GM21447 (cell line): ENCODE data around the gene ARRDC5.
"Not testable (repeated sequence)": the region's sequence is repeated elsewhere in the genome, so short reads cannot be mapped to it uniquely, and the experiment has no call there.

Source experiments
- ATAC-seq: cut with Tn5 transposase; IDR thresholded peaks from one replicate; pipeline ENCODE4 v1.9.1; 2021; ENCODE audit not compliant: unreplicated experiment

The ARRDC5 gene

GRCh38 chr19:4910594-4911281, 8.0 kb upstream of the ARRDC5 start:
- ATAC-seq, result no peak

GRCh38 chr19:4909897-4910593, 7.3 kb upstream of the ARRDC5 start:
- ATAC-seq, result peak; percentile 65

- ATAC-seq, result peak; percentile 16
Observed at GRCh38 chr19:4909156-4909896, 6.6 kb upstream of the ARRDC5 start, which contains the start of gene UHRF1. Gene UHRF1, plus strand, starts transcription at chr19:4909501. Its CDS starts 1,385 bp downstream, at chr19:4910886.

GRCh38 chr19:4908781-4909155, 6.1 kb upstream of the ARRDC5 start:
- no peak for ATAC-seq

GRCh38 chr19:4908360-4908759, 5.7 kb upstream of the ARRDC5 start:
- no peak for ATAC-seq

GRCh38 chr19:4906963-4907362, 4.3 kb upstream of the ARRDC5 start:
- ATAC-seq, result no peak

- ATAC-seq, result no peak
Observed at GRCh38 chr19:4904481-4904880, 1.8 kb upstream of the ARRDC5 start.

GRCh38 chr19:4900879-4901278, 1.8 kb downstream of the ARRDC5 start:
- ATAC-seq, result not testable (repeated sequence)

- no peak for ATAC-seq
Observed at GRCh38 chr19:4897146-4897545, 5.5 kb downstream of the ARRDC5 start.

- ATAC-seq, result no peak
Observed at GRCh38 chr19:4896372-4896771, 6.3 kb downstream of the ARRDC5 start.

- not testable (repeated sequence) for ATAC-seq
Observed at GRCh38 chr19:4892962-4893361, 9.7 kb downstream of the ARRDC5 start.

GRCh38 chr19:4891066-4891465, 11.6 kb downstream of the ARRDC5 start:
- no peak for ATAC-seq

- no peak for ATAC-seq
Observed at GRCh38 chr19:4889034-4889815, 13.5 kb downstream of the ARRDC5 start.

- not testable (repeated sequence) for ATAC-seq
Observed at GRCh38 chr19:4887803-4888202, 14.9 kb downstream of the ARRDC5 start.

GRCh38 chr19:4884993-4885392, 17.7 kb downstream of the ARRDC5 start:
- ATAC-seq, result not testable (repeated sequence)

- not testable (repeated sequence) for ATAC-seq
Observed at GRCh38 chr19:4882874-4883273, 19.8 kb downstream of the ARRDC5 start.

GRCh38 chr19:4879041-4879440, 23.7 kb downstream of the ARRDC5 start:
- no peak for ATAC-seq

GRCh38 chr19:4878491-4878968, 24.2 kb downstream of the ARRDC5 start:
- ATAC-seq, result no peak

GRCh38 chr19:4877753-4878490, 24.8 kb downstream of the ARRDC5 start:
- ATAC-seq, result no peak

GRCh38 chr19:4873930-4874329, 28.8 kb downstream of the ARRDC5 start:
- ATAC-seq, result no peak
